K562 (cell line): Measurements from ENCODE around the gene MSANTD1.

Experiments
- EP300 ChIP-seq: IDR thresholded peaks from 2 replicates; pipeline ENCODE4 v1.6.1; 2012; ENCODE audit warnings: low read length, improper control_type of control experiment
- GTF2F1 ChIP-seq: IDR thresholded peaks from 2 replicates; pipeline ENCODE4 v1.6.1; 2011; ENCODE audit warnings: low read depth, low read length, improper control_type of control experiment
- NUFIP1 ChIP-seq: fragments of 450-650 bp; IDR thresholded peaks from 2 replicates; pipeline ENCODE4 v1.6.1; 2018; ENCODE audit not compliant: partially characterized antibody
- POLR2A ChIP-seq: fragments of 450-650 bp; conservative IDR thresholded peaks from 2 replicates; pipeline ENCODE4 v1.6.1; 2016
- TAF1 ChIP-seq: IDR thresholded peaks from 2 replicates; pipeline ENCODE4 v1.6.1; 2011; ENCODE audit warnings: mild to moderate bottlenecking, low read length, moderate library complexity; ENCODE audit not compliant: insufficient read depth, control insufficient read depth, severe bottlenecking; ENCODE audit errors: extremely low read depth
- TRIM24 ChIP-seq, 2 experiments: fragments of 450-650 bp; IDR thresholded peaks; 2 replicates each; pipeline ENCODE4 v1.6.1; 2016
- XRCC5 ChIP-seq: fragments of 200-400 bp; formaldehyde crosslinking; IDR thresholded peaks from 2 replicates; pipeline ENCODE4 v1.6.1; 2017; ENCODE audit warnings: low read depth, mild to moderate bottlenecking, low read length
- YY1 ChIP-seq, 3 experiments: IDR thresholded peaks; 2 replicates each; pipeline ENCODE4 v1.6.1; 2011; ENCODE audit warnings: low read length in 2 of 3, mild to moderate bottlenecking in 2 of 3, moderate library complexity in 2 of 3, borderline replicate concordance in 1 of 3, control low read depth in 1 of 3, low read depth in 1 of 3; ENCODE audit not compliant: insufficient read depth in 3 of 3, insufficient replicate concordance in 2 of 3, control insufficient read depth in 1 of 3, insufficient read length in 1 of 3; ENCODE audit errors: extremely low read depth in 1 of 3
- ZFP36 ChIP-seq: fragments of 150-350 bp; IDR thresholded peaks from 2 replicates; pipeline ENCODE4 v1.6.1; 2018; ENCODE audit warnings: low read length, low read depth; ENCODE audit not compliant: partially characterized antibody
- TF ChIP-seq, protein P1 (sequence below): fragments of 450-650 bp; IDR thresholded peaks from 2 replicates; pipeline ENCODE4 v1.6.1; 2016; ENCODE audit warnings: missing biosample characterization, missing genetic modification characterization
- TF ChIP-seq, protein P2 (sequence below): fragments of 250-450 bp; sonication (Bioruptor Pico); IDR thresholded peaks from 2 replicates; pipeline ENCODE4 v1.4.0; 2020; ENCODE audit warnings: mild to moderate bottlenecking
- TF ChIP-seq, protein P3 (sequence below): fragments of 450-650 bp; formaldehyde crosslinking; conservative IDR thresholded peaks from 2 replicates; pipeline ENCODE4 v1.4.0; 2022; ENCODE audit warnings: mild to moderate bottlenecking, missing genetic modification characterization
- TF ChIP-seq, protein P4 (sequence below): fragments of 250-450 bp; sonication (Bioruptor Pico); IDR thresholded peaks from 2 replicates; pipeline ENCODE4 v1.5.0; 2020; ENCODE audit warnings: mild to moderate bottlenecking, borderline replicate concordance

GRCh38 chr4:3240936-3241522, 7.9 kb upstream of the MSANTD1 start:
- TF ChIP-seq XRCC5 (no peak), TRIM24 (IDR thresholded peaks at IDR 0.05) (no peak), EP300 (no peak), POLR2A (no peak), YY1 (IDR thresholded peaks at IDR 0.05; ENCODE audit: borderline replicate concordance in 1 of 3, control insufficient read depth in 1 of 3, extremely low read depth in 1 of 3, insufficient read depth in 3 of 3, insufficient read length in 1 of 3, insufficient replicate concordance in 2 of 3, low read depth in 1 of 3, low read length in 2 of 3) (no peak), GTF2F1 (no peak), TAF1 (no peak), ZFP36 (no peak), NUFIP1 (no peak)
- TF ChIP-seq, protein P1, sequence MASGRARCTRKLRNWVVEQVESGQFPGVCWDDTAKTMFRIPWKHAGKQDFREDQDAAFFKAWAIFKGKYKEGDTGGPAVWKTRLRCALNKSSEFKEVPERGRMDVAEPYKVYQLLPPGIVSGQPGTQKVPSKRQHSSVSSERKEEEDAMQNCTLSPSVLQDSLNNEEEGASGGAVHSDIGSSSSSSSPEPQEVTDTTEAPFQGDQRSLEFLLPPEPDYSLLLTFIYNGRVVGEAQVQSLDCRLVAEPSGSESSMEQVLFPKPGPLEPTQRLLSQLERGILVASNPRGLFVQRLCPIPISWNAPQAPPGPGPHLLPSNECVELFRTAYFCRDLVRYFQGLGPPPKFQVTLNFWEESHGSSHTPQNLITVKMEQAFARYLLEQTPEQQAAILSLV, result no peak
- TF ChIP-seq, protein P2, sequence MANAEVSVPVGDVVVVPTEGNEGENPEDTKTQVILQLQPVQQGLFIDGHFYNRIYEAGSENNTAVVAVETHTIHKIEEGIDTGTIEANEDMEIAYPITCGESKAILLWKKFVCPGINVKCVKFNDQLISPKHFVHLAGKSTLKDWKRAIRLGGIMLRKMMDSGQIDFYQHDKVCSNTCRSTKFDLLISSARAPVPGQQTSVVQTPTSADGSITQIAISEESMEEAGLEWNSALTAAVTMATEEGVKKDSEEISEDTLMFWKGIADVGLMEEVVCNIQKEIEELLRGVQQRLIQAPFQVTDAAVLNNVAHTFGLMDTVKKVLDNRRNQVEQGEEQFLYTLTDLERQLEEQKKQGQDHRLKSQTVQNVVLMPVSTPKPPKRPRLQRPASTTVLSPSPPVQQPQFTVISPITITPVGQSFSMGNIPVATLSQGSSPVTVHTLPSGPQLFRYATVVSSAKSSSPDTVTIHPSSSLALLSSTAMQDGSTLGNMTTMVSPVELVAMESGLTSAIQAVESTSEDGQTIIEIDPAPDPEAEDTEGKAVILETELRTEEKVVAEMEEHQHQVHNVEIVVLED (CRISPR knock-in tag), result no peak
- TF ChIP-seq, protein P3, sequence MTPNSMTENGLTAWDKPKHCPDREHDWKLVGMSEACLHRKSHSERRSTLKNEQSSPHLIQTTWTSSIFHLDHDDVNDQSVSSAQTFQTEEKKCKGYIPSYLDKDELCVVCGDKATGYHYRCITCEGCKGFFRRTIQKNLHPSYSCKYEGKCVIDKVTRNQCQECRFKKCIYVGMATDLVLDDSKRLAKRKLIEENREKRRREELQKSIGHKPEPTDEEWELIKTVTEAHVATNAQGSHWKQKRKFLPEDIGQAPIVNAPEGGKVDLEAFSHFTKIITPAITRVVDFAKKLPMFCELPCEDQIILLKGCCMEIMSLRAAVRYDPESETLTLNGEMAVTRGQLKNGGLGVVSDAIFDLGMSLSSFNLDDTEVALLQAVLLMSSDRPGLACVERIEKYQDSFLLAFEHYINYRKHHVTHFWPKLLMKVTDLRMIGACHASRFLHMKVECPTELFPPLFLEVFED (CRISPR knock-in tag), result no peak
- TF ChIP-seq, protein P4, sequence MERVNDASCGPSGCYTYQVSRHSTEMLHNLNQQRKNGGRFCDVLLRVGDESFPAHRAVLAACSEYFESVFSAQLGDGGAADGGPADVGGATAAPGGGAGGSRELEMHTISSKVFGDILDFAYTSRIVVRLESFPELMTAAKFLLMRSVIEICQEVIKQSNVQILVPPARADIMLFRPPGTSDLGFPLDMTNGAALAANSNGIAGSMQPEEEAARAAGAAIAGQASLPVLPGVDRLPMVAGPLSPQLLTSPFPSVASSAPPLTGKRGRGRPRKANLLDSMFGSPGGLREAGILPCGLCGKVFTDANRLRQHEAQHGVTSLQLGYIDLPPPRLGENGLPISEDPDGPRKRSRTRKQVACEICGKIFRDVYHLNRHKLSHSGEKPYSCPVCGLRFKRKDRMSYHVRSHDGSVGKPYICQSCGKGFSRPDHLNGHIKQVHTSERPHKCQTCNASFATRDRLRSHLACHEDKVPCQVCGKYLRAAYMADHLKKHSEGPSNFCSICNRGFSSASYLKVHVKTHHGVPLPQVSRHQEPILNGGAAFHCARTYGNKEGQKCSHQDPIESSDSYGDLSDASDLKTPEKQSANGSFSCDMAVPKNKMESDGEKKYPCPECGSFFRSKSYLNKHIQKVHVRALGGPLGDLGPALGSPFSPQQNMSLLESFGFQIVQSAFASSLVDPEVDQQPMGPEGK (CRISPR knock-in tag), result no peak
